Myocyte (in vitro differentiated cells): Measurements from ENCODE around the gene CLCN6. TPM values are rescaled to one million over a fixed set of nuclear protein-coding genes. Genes with fewer than 3 reads are reported as not detected.

Experiments used
- DNase-seq: peaks from one replicate; pipeline ENCODE4 v3.0.0-alpha.2; 2012; ENCODE audit warnings: low read depth
- total RNA-seq: library from RNA; depleted of rRNA; stranded (reverse); fragments of >200 nt; gene quantifications from 2 replicates; pipeline ENCODE4 v1.2.3, GENCODE V29; 2014

The CLCN6 gene
- total RNA-seq, 1 donor from 2014 or later: 22.2 TPM

GRCh38 chr1:11874624-11875023 lies 68.6 kb downstream of the CLCN6 start:
- no peak for DNase-seq

- no peak for DNase-seq
These were observed 69.1 kb downstream of the CLCN6 start for GRCh38 chr1:11875094-11875493.

GRCh38 chr1:11877074-11877473 lies 71.1 kb downstream of the CLCN6 start:
- DNase-seq: no peak

- DNase-seq: no peak
These were observed 72.3 kb downstream of the CLCN6 start for GRCh38 chr1:11878081-11878890.

GRCh38 chr1:11878891-11879190 lies 72.8 kb downstream of the CLCN6 start:
- no peak for DNase-seq

GRCh38 chr1:11879311-11880180 lies 73.6 kb downstream of the CLCN6 start:
- no peak for DNase-seq

- no peak for DNase-seq
These were observed 74.2 kb downstream of the CLCN6 start for GRCh38 chr1:11880181-11880575.

- peak; percentile 68 for DNase-seq
These were observed 75.1 kb downstream of the CLCN6 start for GRCh38 chr1:11880911-11881748.

- DNase-seq: no peak
These were observed 75.9 kb downstream of the CLCN6 start for GRCh38 chr1:11881749-11882441.

GRCh38 chr1:11882814-11883538 lies 77.0 kb downstream of the CLCN6 start:
- no peak for DNase-seq

- peak; percentile 22 for DNase-seq
These were observed 79.9 kb downstream of the CLCN6 start for GRCh38 chr1:11885916-11886315.

- DNase-seq: no peak
These were observed 81.1 kb downstream of the CLCN6 start for GRCh38 chr1:11886986-11887665.

- DNase-seq: no peak
These were observed 81.6 kb downstream of the CLCN6 start for GRCh38 chr1:11887666-11888007.

- no peak for DNase-seq
These were observed 82.3 kb downstream of the CLCN6 start for GRCh38 chr1:11888206-11888876.

GRCh38 chr1:11888877-11889208 lies 82.9 kb downstream of the CLCN6 start:
- no peak for DNase-seq

- DNase-seq: no peak
These were observed 85.6 kb downstream of the CLCN6 start for GRCh38 chr1:11891433-11892186.
